Measurements from ENCODE around the gene GGA1. TPM values are rescaled to one million over a fixed set of nuclear protein-coding genes. Genes with fewer than 3 reads are reported as not detected.
A peak's percentile ranks its signal among the peaks of the same experiment; 100 is the strongest.
"Not testable (repeated sequence)": the region's sequence is repeated elsewhere in the genome, so short reads cannot be mapped to it uniquely, and the experiment has no call there.

The GGA1 gene
- polyA plus RNA-seq, 3 donors = 37.6 to 44.5 (median 38.9) TPM

DNA sequence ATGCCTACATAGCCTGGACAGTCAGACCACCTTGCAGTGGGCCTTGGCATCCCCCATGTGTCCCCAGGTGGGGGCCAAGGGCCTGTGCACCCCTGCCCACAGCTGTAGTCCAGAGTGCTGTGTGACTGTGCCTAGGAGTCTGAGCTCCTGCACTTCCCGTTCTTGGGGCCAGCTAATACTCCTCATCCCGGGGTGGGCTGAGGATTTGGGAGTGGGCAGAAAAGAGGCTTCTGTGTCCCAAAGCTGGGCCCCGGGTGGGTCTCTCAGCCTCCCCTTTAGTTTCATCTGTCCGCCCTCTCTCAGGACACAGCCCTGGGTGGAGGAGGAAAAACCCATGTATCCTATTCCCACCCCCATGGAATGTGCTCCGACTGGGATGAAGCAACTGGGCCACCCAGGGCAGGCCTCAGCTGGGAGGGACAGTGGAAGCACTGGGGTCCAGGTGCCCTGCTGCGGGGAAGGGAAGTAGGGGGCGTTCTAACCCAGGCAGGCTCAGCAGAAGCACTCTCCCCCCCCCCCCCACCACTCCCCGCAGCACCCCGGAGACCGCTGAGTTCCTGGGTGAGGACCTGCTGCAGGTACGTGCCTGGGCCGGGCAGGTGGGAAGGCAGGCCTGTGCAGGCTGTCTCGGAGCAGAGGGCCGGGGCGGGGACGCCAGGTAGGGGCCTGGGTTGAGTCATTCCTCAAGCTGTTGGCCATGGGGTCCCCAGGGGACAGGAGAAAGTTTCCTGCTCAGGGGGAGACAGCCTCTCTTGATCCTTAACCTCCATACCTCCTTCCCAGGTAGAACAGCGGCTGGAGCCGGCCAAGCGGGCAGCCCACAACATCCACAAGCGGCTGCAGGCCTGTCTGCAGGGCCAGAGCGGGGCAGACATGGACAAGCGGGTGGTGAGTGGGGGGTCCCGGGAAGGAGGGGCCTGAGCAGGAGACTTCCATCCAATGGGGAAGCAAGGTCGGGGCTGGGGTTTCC, 32.2 kb downstream of the GGA1 start:
- DNase-seq (ENCODE audit: low read depth in 3 of 3, low spot score in 2 of 3) = no peak

DNA sequence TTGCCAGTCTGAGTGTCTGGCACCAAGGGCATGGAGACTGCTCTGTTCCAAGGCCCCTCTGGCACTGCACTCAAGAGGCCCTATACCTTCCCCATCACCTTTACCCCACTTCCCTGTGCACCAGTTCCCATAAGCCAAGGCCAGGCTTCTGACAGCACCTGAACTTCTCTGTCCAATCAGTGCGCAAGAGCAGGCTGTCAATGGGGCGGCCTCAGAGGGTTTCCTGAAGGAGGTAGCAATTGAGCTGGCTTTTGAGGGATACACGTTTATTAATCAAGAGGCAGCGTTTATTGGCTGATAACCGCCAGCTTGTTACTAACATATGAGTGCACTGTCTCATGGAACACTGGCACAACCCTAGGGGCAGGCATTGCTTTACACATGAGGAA, 32.9 kb downstream of the GGA1 start:
- no peak for DNase-seq (ENCODE audit: low read depth in 3 of 3, low spot score in 2 of 3)

DNA sequence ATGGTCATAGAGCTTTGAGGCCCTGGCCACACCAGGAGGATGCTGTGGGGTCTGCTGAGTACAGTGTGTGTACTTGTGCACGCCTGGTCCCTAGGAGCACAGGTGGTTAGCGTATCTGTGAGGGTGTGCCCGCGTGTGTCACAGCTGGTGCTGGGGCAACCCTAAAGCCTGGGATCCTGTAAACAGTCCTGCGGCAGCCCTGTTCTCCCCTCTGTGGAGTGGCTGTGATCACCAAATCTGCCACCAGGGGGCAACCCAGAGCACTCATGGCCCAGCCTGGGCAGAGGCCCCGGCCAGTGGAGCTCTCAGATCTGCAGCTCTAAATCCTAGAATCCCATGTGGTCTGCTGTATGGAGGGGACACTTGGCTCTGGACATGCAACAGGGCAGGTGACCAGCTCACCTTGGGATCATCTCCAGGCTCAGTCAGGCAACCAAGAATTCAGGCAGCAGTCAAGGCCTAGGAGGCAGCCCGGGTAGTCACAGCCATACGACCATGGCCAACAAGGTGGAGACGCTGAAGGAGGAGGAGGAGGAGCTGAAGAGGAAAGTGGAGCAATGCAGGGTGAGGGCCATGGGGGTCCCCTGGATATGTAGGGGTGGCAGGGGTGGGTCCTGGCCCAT, 34.7 kb downstream of the GGA1 start:
- no peak for DNase-seq (ENCODE audit: low read depth in 3 of 3, low spot score in 2 of 3)

DNA sequence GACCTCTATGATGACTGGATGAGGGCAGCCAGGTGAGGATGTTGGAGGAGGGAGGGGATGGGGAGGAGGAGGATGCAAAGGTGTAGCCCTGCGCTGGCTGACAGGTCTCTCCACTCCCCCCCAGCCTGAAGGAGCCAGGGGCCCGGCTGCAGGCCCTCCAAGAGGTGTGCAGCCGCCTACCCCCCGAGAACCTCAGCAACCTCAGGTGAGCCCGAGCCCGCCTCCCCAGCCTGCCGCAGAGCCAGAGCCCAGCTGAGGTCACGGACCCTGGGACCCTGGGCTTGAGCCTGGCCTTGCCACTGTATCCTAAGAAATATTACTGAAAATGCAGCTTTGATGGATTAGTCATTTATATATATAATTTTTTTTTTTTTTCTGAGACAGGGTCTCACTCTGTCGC, 38.7 kb downstream of the GGA1 start:
- DNase-seq (ENCODE audit: low read depth in 3 of 3, low spot score in 2 of 3) = no peak

DNA sequence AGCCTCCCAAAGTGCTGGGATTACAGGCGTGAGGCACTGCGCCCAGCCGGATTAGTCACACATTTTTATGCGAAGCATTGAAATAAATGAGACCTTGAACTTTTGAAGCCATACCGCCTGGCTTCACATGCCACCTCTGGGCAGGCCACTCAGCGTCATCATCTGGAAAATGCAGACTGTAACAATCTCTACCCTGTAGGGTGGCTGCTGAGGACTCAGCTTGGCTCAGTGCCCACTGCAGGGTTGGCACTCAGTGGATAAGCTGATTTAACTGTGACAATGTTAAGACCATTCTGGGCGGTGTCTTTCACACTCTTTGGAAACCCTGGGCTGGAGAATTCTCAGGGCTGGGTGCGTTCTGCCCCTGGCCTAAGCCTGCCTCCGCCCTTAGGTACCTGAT, 39.3 kb downstream of the GGA1 start:
- no peak for DNase-seq (ENCODE audit: low read depth in 3 of 3, low spot score in 2 of 3)

DNA sequence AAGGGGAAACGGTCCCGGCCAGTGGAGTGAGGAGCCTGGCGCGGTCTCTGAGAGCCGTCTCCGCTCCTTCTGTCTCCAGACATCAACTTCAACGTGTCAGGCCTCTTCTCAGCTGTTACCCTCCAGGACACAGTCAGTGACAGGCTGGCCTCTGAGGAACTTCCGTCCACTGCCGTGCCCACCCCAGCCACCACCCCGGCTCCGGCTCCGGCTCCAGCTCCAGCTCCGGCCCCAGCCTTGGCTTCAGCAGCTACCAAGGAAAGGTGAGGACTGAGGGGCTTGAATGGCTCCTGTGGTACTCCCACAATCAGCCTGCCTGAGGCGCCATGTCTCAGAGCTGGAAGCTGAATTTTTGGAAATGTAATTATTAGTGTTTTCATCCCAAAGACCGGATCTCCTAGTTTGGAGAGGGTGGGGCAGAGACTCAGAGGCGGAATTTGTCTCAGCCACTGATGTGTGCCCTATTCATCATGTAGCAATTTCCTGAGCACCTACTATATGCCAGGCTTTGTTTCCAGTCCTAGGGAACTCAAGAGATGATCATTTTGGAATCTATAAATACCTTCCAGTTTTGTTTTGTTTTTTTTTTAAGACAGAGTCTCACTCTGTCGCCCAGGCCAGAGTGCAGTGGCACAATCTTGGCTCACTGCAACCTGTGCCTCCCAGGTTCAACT, 42.0 kb downstream of the GGA1 start:
- DNase-seq (ENCODE audit: low read depth in 3 of 3, low spot score in 2 of 3) = no peak

DNA sequence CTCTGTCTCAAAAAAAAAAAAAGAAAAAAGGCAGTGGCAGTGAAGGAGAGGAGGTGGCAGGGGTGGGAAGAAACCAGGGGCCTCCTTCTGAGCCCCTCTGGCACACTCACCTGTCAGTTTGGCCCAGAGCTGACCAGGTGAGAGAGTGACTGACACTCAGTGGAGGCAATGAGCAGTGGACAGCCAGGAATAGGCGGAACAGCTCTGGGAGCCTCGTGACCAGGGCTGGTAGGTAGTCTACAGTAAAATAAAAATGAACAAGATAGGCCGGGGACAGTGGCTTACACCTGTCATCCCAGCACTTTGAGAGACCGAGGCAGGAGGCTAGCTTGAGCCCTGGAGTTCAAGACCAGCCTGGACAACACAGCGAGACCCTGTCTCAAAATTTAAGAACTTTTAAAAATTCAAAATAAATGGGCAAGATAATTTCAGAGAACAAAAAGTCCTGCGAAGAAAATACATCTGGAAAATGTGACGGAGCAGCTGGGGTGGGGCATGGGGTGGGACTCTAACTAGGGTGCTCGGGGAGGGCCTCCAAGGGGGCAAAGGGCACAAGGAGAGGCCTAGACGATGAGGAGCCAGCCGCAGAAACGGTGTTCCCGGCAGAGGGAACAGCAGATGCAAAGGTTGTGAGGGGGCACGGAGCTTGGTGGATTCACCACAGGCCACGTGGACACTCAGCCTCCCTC, 46.1 kb downstream of the GGA1 start:
- DNase-seq (ENCODE audit: low read depth in 3 of 3, low spot score in 2 of 3) = no peak

DNA sequence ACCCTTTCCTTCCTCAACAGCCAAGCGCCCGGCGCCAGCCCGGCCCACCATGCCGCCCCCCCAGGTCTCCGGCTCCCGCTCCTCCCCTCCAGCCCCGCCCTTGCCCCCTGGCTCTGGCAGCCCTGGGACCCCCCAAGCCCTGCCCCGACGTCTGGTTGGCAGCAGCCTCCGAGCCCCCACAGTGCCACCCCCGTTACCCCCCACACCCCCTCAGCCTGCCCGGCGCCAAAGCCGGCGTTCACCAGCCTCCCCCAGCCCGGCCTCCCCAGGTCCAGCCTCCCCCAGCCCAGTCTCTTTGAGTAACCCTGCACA, 46.6 kb downstream of the GGA1 start:
- DNase-seq (ENCODE audit: low read depth in 3 of 3, low spot score in 2 of 3) = no peak

DNA sequence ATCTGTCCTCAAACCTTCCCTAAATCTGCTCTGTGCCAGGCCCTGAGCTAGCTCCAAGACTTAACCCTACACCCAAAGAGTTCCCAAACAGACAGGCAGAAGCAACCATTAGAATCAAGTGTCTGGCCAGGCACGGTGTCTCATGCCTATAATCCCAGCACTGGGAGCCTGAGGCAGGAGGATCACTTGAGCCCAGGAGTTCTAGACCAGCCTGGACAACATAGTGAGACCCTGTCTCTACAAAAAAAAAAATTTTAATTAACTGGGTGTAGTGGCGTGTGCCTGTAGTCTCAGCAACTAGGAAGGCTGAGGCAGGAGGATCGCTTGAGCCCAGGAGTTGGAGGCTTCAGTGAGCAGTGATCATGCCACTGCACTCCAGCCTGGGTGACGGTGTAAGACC, 47.9 kb downstream of the GGA1 start:
- DNase-seq (ENCODE audit: low read depth in 3 of 3, low spot score in 2 of 3) = not testable (repeated sequence)

DNA sequence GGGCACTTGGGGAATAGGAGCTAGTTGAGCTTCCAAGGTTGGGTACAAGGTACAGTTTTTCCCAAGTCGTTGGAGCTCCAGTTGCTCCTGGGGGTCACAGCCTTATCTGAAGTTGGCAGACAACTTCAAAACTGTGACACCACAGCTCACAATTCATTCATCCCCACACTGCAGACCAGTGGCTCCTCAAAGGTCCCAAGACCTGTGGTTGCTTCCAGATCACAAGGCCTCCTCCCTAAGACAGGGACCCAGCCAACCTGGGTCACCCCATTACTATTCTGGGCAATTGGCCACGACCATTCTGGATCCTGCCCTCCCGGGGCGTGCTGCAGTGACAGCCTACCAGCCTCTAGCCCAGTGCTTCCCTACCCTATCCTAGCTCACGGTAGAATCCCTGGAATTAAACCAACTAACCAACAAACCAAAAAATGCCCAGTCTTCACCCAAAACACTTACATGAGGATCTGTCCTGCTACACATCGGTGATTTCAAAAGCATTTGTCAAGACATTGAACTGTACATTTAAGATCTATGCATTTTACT, 49.0 kb downstream of the GGA1 start:
- no peak for DNase-seq (ENCODE audit: low read depth in 3 of 3, low spot score in 2 of 3)

DNA sequence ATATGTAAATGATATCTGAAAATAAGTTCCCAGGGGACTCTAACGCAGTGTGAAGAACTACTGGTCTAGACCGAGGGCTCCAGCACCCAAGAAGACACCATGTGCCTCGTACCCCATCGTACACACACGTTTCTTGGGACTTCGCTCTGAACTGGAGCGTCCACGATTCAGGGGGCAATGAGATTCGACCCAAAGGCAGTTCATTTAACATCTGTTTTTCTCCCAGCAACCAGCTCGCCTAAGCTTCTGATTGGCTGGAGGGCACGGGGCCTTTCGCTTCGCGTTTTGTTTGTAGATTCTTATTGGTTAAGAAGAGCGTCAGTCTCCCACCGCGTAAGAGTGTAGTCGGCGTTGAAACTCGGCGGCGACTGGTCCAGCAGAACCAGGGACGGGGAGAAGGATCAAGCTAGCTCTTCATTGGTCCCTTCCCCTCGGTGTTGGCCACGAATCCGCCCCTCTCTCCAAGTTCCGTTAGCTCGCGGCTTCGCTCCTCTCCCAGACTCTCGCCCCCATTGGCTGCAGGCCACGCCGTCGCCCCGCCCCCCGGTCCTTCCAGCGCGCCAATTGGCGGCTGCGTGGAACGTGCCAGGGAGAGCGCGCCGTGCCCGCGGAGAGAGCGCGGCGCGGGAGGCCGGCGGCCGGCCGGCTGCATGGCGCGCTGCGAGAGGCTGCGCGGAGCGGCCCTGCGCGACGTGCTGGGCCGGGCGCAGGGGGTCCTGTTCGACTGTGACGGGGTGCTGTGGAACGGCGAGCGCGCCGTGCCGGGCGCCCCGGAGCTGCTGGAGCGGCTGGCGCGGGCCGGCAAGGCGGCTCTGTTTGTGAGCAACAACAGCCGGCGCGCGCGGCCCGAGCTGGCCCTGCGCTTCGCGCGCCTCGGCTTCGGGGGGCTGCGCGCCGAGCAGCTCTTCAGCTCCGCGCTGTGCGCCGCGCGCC, 49.8 kb downstream of the GGA1 start, which contains the start of gene PDXP:
PDXP (plus strand) TSS at position 591 of the 933 bp plus-strand sequence; CDS start at position 651, 60 bp downstream.
- peak; percentile 98 to 100 (median 99) for DNase-seq (ENCODE audit: low read depth in 3 of 3, low spot score in 2 of 3)

DNA sequence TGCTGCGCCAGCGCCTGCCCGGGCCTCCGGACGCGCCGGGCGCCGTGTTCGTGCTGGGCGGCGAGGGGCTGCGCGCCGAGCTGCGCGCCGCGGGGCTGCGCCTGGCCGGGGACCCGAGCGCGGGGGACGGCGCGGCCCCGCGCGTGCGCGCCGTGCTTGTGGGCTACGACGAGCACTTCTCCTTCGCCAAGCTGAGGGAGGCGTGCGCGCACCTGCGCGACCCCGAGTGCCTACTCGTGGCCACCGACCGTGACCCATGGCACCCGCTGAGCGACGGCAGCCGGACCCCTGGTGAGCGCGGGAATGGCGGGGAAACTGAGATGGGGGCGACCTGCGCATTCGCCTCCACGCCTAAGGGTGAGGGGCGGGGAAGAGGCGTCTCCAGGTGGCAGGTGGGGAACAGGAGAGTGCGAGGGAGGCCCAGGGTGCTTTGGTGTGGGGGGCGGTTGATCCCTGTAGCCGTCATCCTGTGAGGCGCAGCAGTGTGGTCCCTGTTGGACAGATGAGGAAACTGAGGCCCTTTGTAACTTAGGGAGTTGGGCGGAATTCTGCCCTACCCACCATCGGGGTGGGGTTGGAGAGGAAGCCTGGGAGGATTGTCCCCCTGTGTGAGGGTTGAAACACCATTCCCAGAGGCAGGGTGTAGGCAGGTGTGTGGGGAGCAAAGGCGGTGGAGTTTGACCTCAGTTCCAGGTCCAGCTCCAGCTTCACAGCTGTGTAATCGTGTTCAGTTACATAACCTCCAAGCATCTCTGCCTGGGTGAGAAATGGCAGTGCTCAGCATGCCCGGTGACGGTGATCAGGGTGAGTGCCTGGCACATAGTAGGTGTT, 50.6 kb downstream of the GGA1 start:
- no peak for DNase-seq (ENCODE audit: low read depth in 3 of 3, low spot score in 2 of 3)

DNA sequence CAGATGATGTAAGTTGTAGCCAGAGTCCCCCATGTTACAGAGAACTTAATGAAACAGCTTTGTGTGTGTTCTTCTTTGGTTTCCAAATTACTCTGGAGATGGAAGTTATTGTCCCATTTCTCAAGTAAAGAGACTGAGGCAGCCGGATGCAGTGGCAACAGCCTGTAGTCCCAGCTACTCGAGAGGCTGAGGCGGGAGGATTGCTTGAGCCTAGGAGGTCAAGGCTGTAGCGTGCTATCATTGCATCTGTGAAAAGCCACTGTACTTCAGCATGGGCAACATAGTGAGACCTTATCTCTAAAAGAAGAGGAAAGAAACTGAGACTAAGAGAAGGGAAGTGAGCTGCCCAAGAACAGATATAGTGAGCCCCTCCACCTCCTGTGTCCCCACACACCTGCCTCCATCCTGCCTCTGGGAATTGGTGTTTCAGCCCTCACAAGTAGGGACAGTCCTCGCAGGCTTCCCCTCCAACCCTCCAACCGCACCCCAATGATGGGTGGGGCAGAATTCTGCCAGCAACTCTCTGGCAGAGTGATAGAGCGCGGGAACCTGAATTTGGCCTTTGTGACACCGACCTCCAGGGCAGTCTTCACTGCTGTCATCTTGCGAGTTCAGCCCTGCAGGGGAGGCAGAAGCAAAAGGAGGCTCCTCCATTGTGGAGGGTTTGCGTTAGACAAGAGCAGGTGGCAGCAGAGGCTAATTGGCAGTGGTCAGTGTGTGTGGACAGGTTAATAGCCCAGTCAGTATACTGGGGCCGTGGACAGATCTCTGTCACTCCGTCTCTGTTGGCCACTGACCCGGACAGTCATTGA, 51.5 kb downstream of the GGA1 start:
- DNase-seq (ENCODE audit: low read depth in 3 of 3, low spot score in 2 of 3) = no peak

DNA sequence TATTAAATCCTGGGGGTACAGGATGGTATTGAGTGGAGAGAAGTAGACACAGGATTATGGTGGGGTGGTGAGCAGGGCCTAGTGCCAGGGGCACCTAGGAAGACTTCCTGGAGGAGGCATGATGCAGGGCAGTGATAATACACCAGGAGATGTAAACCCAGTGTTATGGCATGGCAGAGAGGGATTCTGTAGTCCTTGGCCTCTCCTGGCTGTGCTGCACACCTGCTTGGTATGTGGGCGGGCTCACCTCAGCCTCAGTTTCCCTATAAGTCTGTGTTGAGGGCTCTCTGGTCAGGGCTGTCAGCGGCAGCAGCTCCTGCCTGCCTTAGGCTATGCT, 52.0 kb downstream of the GGA1 start:
- no peak for DNase-seq (ENCODE audit: low read depth in 3 of 3, low spot score in 2 of 3)

DNA sequence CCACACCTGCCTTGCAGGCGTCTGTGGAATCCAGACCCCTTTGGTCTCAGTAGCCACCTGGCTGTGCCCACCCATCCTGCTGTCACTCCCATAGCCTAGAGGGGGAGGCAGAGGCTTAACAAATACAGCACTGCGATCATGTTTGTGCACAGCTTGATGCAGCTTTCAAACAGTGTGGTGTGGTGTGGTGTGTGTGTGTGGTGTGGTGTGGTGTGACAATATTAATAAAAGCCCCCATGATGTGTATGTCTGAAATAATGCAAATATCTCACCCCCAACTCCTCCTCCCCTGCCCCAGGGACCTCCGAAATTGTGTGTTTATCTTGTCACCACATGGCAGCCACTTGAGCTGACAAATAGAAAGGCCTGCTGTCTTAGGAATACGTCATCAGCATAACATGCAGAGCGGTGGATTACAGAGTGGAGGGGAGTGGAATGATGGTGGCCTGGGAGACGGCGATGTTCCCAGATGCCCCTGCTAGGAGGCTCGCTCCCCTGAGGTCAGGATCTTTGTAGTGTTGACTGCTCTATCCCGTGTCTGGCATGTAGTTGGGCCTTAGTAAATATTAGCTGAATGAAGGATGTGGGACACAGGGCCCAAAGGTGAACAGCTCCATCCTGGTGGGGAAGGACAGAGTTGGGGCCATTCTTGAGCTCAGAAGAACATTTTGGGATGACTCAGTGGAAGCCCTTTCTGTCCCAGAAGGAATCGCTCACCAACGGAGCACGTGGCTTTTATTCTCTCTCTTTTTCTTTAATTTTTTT, 52.7 kb downstream of the GGA1 start:
- no peak for DNase-seq (ENCODE audit: low read depth in 3 of 3, low spot score in 2 of 3)

DNA sequence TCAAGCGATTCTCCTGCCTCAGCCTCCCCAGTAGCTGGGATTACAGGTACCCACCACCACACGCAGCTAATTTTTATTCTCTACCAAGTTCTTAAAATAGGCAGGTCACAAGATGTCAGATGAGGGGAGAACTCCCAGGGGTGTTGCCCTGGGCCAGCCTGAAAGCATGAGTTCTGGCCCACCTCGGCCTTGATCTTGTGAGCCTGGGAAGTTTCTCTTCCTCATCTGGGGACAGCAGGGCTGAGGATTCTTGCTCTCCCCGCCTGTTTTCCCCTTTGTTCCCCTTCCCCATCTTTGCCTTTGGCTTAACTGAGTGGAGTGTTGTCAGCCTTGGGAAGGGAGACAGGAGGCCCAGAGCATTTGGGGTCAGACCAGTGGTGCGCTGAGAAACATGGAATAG, 53.4 kb downstream of the GGA1 start:
- no peak for DNase-seq (ENCODE audit: low read depth in 3 of 3, low spot score in 2 of 3)

DNA sequence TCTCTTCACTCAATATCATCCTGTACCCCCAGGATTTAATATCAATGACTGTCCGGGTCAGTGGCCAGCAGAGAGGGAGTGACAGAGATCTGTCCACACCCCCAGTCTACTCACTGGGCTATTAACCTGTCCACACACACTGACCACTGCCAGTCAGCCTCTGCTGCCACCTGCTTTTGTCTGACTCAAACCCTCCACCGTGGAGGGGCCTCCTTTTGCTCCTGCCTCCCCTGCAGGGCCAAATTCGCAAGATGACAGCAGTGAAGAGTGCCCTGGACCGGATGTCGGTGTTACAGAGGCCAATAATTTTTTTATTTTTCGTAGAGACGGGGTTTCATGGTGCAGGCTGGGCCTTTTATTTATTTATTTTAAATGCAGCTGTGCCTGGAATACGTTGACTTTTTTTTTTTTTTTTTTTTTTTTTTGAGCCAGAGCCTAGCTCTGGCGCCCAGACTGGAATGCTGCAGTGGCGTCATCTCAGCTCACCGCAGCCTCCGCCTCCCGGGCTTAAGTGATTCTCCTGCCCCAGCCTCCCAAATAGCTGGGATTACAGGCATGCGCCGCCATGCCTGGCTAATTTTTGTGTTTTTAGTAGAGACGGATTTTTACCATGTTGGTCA, 55.0 kb downstream of the GGA1 start:
- no peak for DNase-seq (ENCODE audit: low read depth in 3 of 3, low spot score in 2 of 3)

Measured in right renal cortex interstitium (tissue), 3 donors.